T-helper 17 cell (primary cell): ENCODE results near the gene UGT1A9. TPM values are rescaled to one million over a fixed set of nuclear protein-coding genes. Genes with fewer than 3 reads are reported as not detected.

ENCODE experiments used
- ATAC-seq: fragments of 150-1000 bp; cut with Tn5 transposase; 2 replicates; pipeline ENCODE4 v1.10.0; 2021; ENCODE audit warnings: mild to moderate bottlenecking, moderate library complexity
- DNase-seq, 3 donors: peaks; one replicate each; pipeline versions ENCODE4 v3.0.0 to v3.0.0-alpha.2; 2020 to 2021
- H3K9me3 ChIP-seq: one replicate; pipeline ENCODE4 v1.7.0; 2013; ENCODE audit warnings: low read length, mild to moderate bottlenecking; ENCODE audit not compliant: control insufficient read depth, poor library complexity, severe bottlenecking
- H3K27ac Mint-ChIP-seq: one replicate; pipeline ENCODE4 v1.8.0; 2022; ENCODE audit warnings: mild to moderate bottlenecking, moderate library complexity, mixed read lengths
- H3K27me3 Mint-ChIP-seq: one replicate; pipeline ENCODE4 v1.8.0; 2022; ENCODE audit warnings: mixed read lengths
- H3K36me3 Mint-ChIP-seq: one replicate; pipeline ENCODE4 v1.8.0; 2022; ENCODE audit warnings: low read depth, mixed read lengths
- H3K4me1 Mint-ChIP-seq: one replicate; pipeline ENCODE4 v1.8.0; 2022; ENCODE audit warnings: mild to moderate bottlenecking, mixed read lengths
- H3K4me3 Mint-ChIP-seq: one replicate; pipeline ENCODE4 v1.8.0; 2022; ENCODE audit warnings: mild to moderate bottlenecking, moderate library complexity, mixed read lengths
- total RNA-seq, 4 donors: library from RNA in 2 of 4; stranded (reverse) in 2 of 4; gene quantifications; one replicate each; pipeline ENCODE4 v1.2.3 and lab custom pipeline; 2022 to 2026

The UGT1A9 gene
- total RNA-seq, 2 donors from 2014 or later, result not detected

GRCh38 chr2:233791883-233792329 is 120.2 kb downstream of the UGT1A9 start:
- Mint-ChIP-seq H3K36me3 (no peaks in the 10 kb centered on the region), H3K27ac (no peak overlapping the region), H3K4me3 (no peak overlapping the region), H3K4me1 (peaks cover 4% of the 10 kb centered on the region), H3K27me3 (peaks cover 4% of the 10 kb centered on the region)
- H3K9me3 ChIP-seq, result no peaks in the 10 kb centered on the region
- DNase-seq (no peak), ATAC-seq (no peak)

GRCh38 chr2:233792720-233793119 is 121.0 kb downstream of the UGT1A9 start:
- Mint-ChIP-seq H3K4me3 (no peak overlapping the region), H3K4me1 (peaks cover 4% of the 10 kb centered on the region), H3K36me3 (no peaks in the 10 kb centered on the region), H3K27me3 (peaks cover 5% of the 10 kb centered on the region), H3K27ac (no peak overlapping the region)
- H3K9me3 ChIP-seq, result no peaks in the 10 kb centered on the region
- DNase-seq, result no peak
- no peak for ATAC-seq

- ATAC-seq (no peak), DNase-seq (no peak)
- Mint-ChIP-seq H3K4me1 (peaks cover 4% of the 10 kb centered on the region), H3K36me3 (no peaks in the 10 kb centered on the region), H3K27me3 (peaks cover 13% of the 10 kb centered on the region), H3K4me3 (no peak overlapping the region), H3K27ac (no peak overlapping the region)
- H3K9me3 ChIP-seq, result no peaks in the 10 kb centered on the region
These were observed 121.9 kb downstream of the UGT1A9 start for GRCh38 chr2:233793465-233794127.

- DNase-seq, result no peak
- Mint-ChIP-seq H3K4me3 (no peak overlapping the region), H3K27me3 (peaks cover 19% of the 10 kb centered on the region)
These were observed 122.5 kb downstream of the UGT1A9 start for GRCh38 chr2:233794128-233794658.

GRCh38 chr2:233795735-233796171 is 124.1 kb downstream of the UGT1A9 start:
- no peaks in the 10 kb centered on the region for H3K36me3 Mint-ChIP-seq
- H3K4me3 Mint-ChIP-seq, result no peak overlapping the region
- DNase-seq (no peak), ATAC-seq (no peak)
- no peaks in the 10 kb centered on the region for H3K9me3 ChIP-seq
- H3K4me1 Mint-ChIP-seq, result no peaks in the 10 kb centered on the region
- peaks cover 20% of the 10 kb centered on the region for H3K27me3 Mint-ChIP-seq
- H3K27ac Mint-ChIP-seq, result no peak overlapping the region

More at GRCh38 chr2:233794128-233794658, 122.5 kb downstream of the UGT1A9 start:
- H3K27ac Mint-ChIP-seq, result no peak overlapping the region
- ATAC-seq, result no peak
- H3K36me3 Mint-ChIP-seq, result no peaks in the 10 kb centered on the region
- no peaks in the 10 kb centered on the region for H3K9me3 ChIP-seq
- H3K4me1 Mint-ChIP-seq, result peaks cover 4% of the 10 kb centered on the region

- Mint-ChIP-seq H3K4me3 (no peak overlapping the region), H3K36me3 (no peaks in the 10 kb centered on the region), H3K27ac (no peak overlapping the region), H3K4me1 (no peaks in the 10 kb centered on the region), H3K27me3 (peaks cover 20% of the 10 kb centered on the region)
- ATAC-seq (no peak), DNase-seq (no peak)
- H3K9me3 ChIP-seq, result no peaks in the 10 kb centered on the region
These were observed 124.6 kb downstream of the UGT1A9 start for GRCh38 chr2:233796254-233796653.

GRCh38 chr2:233798335-233799086 is 126.8 kb downstream of the UGT1A9 start:
- ATAC-seq, result no peak
- no peak overlapping the region for H3K27ac Mint-ChIP-seq
- no peak overlapping the region for H3K4me3 Mint-ChIP-seq
- H3K4me1 Mint-ChIP-seq, result no peaks in the 10 kb centered on the region
- H3K27me3 Mint-ChIP-seq, result peaks cover 29% of the 10 kb centered on the region
- H3K9me3 ChIP-seq, result no peaks in the 10 kb centered on the region
- no peak for DNase-seq
- no peaks in the 10 kb centered on the region for H3K36me3 Mint-ChIP-seq

GRCh38 chr2:233799087-233799665 is 127.5 kb downstream of the UGT1A9 start:
- no peaks in the 10 kb centered on the region for H3K4me1 Mint-ChIP-seq
- H3K9me3 ChIP-seq, result no peaks in the 10 kb centered on the region
- H3K36me3 Mint-ChIP-seq, result no peaks in the 10 kb centered on the region
- H3K4me3 Mint-ChIP-seq, result no peak overlapping the region
- H3K27me3 Mint-ChIP-seq, result peaks cover 35% of the 10 kb centered on the region
- ATAC-seq (no peak), DNase-seq (no peak)
- H3K27ac Mint-ChIP-seq, result no peak overlapping the region

- H3K27me3 Mint-ChIP-seq, result peaks cover 41% of the 10 kb centered on the region
- no peaks in the 10 kb centered on the region for H3K36me3 Mint-ChIP-seq
- no peak for DNase-seq
- no peaks in the 10 kb centered on the region for H3K4me1 Mint-ChIP-seq
- no peaks in the 10 kb centered on the region for H3K9me3 ChIP-seq
- H3K27ac Mint-ChIP-seq, result no peak overlapping the region
- H3K4me3 Mint-ChIP-seq, result no peak overlapping the region
- no peak for ATAC-seq
These were observed 128.0 kb downstream of the UGT1A9 start for GRCh38 chr2:233799716-233800115.

- DNase-seq, result no peak
- H3K9me3 ChIP-seq, result no peaks in the 10 kb centered on the region
- Mint-ChIP-seq H3K27ac (no peak overlapping the region), H3K4me3 (no peak overlapping the region), H3K4me1 (peaks cover 2% of the 10 kb centered on the region), H3K27me3 (peaks cover 45% of the 10 kb centered on the region), H3K36me3 (no peaks in the 10 kb centered on the region)
- no peak for ATAC-seq
These were observed 128.5 kb downstream of the UGT1A9 start for GRCh38 chr2:233800208-233800607.

GRCh38 chr2:233801357-233802131 is 129.8 kb downstream of the UGT1A9 start:
- DNase-seq, result no peak
- H3K27ac Mint-ChIP-seq, result no peak overlapping the region
- ATAC-seq, result no peak
- H3K4me3 Mint-ChIP-seq, result no peak overlapping the region
- no peaks in the 10 kb centered on the region for H3K36me3 Mint-ChIP-seq
- H3K4me1 Mint-ChIP-seq, result peaks cover 2% of the 10 kb centered on the region
- no peaks in the 10 kb centered on the region for H3K9me3 ChIP-seq
- peaks cover 50% of the 10 kb centered on the region for H3K27me3 Mint-ChIP-seq

- no peak overlapping the region for H3K4me3 Mint-ChIP-seq
- no peak overlapping the region for H3K27ac Mint-ChIP-seq
- peaks cover 2% of the 10 kb centered on the region for H3K4me1 Mint-ChIP-seq
- ATAC-seq (no peak), DNase-seq (no peak)
- H3K9me3 ChIP-seq, result no peaks in the 10 kb centered on the region
- H3K36me3 Mint-ChIP-seq, result no peaks in the 10 kb centered on the region
- H3K27me3 Mint-ChIP-seq, result peaks cover 50% of the 10 kb centered on the region
These were observed 130.6 kb downstream of the UGT1A9 start for GRCh38 chr2:233802132-233802815.
